ENCODE measurements around the gene ARHGAP20. TPM values are rescaled to one million over a fixed set of nuclear protein-coding genes. Genes with fewer than 3 reads are reported as not detected.

The ARHGAP20 gene
- total and polyA plus RNA-seq, 8 donors, result 0.80 to 33.9 (median 4.2) TPM; not detected in 1

DNA sequence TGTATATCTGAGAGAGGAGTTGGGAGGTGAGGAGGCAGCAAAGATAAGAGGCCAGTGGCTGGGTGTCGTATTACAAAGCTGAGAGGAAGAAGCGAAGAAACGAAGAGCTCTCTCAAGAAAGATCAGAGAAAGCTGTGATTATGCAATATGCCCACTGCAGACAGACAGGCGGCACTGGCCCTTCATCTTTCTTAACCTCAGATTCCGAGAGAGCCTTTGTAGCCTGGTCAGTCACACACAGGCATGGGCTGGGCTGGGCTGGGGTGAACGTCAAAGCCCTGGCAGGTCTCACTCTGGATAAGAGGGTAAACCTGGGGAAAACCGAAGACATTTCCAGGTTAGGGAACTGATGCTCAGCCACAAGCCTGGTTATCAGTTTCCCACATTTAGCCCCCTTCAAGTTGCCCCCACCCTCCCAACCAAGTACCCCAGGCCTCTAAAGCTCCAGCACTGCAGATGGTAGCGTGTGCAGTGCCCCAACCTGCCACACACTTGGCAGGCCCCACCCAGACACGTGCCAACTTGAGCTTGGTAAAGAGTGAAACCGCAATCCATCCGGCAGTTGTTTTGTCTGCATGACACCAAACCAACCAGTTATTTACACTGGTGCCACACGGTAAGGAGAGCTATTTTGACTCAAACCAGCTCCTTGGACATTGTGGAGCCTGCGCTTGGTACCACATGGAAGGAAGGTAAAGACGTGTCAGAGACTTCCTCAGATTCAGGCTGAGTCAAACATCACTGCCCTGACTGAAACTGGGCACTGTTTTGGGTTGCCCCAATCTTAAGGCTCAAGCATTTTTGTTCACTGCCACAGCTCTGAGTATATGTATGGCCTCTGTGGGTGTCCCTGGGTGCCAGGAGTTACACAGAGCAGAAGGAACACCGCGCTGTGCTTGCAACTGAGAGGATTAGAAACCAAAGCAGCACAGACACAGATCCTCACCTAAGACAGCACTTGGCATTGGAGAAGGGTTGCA, 146.6 kb downstream of the ARHGAP20 start:
- 34 to 58% (median 42%) methylated on average over 16 of the region's 16 CpGs for WGBS, 5 donors
- no peaks in the 10 kb centered on the region for H3K27me3 ChIP-seq
- no peaks in the 10 kb centered on the region for H3K36me3 ChIP-seq
- H3K27ac ChIP-seq, result no peak overlapping the region
- H3K4me1 ChIP-seq, result peaks cover 0 to 9% (median 0%) of the 10 kb centered on the region in 4 donors
- H3K9me3 ChIP-seq, result no peaks in the 10 kb centered on the region
- no peak for TF ChIP-seq EP300 (IDR thresholded peaks at IDR 0.05)
- no peak for TF ChIP-seq POLR2A (IDR thresholded peaks at IDR 0.05)
- TF ChIP-seq POLR2AphosphoS5 (IDR thresholded peaks at IDR 0.05), result no peak
- TF ChIP-seq, protein P1, sequence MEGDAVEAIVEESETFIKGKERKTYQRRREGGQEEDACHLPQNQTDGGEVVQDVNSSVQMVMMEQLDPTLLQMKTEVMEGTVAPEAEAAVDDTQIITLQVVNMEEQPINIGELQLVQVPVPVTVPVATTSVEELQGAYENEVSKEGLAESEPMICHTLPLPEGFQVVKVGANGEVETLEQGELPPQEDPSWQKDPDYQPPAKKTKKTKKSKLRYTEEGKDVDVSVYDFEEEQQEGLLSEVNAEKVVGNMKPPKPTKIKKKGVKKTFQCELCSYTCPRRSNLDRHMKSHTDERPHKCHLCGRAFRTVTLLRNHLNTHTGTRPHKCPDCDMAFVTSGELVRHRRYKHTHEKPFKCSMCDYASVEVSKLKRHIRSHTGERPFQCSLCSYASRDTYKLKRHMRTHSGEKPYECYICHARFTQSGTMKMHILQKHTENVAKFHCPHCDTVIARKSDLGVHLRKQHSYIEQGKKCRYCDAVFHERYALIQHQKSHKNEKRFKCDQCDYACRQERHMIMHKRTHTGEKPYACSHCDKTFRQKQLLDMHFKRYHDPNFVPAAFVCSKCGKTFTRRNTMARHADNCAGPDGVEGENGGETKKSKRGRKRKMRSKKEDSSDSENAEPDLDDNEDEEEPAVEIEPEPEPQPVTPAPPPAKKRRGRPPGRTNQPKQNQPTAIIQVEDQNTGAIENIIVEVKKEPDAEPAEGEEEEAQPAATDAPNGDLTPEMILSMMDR (IDR thresholded peaks at IDR 0.05), result no peak
- peak; percentile 37 to 64 for DNase-seq
- intact Hi-C loops (cut with DNase I; ENCODE audit: low total_unique reads), result no loop called here
- H3K4me3 ChIP-seq, result no peak overlapping the region

DNA sequence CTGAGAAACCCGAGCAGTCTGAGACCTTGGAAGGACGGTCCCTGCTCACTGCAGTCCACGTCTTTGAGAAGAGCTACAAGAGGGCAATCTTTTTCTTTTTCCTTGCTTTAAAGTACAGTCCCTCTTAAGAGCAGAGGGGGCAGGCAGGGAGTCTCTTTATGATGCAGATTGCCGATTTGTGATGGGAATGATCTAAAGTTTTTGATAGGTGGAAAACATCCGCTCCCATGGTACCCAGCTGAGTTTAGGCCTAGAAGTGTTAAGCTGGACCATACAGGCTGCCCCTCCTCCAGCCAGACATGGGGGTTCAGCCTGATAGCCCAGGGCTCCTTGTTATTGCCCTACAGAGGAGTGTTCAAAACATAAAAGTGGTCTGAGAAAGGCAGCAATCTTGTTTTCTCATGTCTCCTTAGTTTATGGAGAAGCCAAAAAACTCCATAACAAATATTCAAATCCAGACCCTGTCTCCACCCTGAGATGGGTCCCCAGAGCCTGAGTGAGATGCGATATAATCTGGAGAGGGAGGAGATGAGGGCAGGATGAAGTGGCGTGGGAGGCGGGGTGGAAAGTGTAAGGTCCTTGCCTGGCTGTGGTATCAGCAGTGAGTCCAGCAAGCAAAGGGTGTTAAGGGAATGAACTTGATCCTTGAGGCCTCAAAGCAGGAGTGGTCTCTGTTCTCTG, 147.4 kb downstream of the ARHGAP20 start:
- no peaks in the 10 kb centered on the region for H3K9me3 ChIP-seq
- intact Hi-C loops (cut with DNase I; ENCODE audit: low total_unique reads), result no loop called here
- TF ChIP-seq EP300 (IDR thresholded peaks at IDR 0.05), result no peak
- TF ChIP-seq, protein P1 (IDR thresholded peaks at IDR 0.05), result no peak
- TF ChIP-seq POLR2AphosphoS5 (IDR thresholded peaks at IDR 0.05), result no peak
- no peak for TF ChIP-seq POLR2A (IDR thresholded peaks at IDR 0.05)
- 75 to 89% (median 78%) methylated on average over 8 of the region's 8 CpGs for WGBS, 5 donors
- no peak overlapping the region for H3K27ac ChIP-seq
- no peak overlapping the region for H3K4me3 ChIP-seq
- H3K36me3 ChIP-seq, result no peaks in the 10 kb centered on the region
- DNase-seq, result no peak
- H3K4me1 ChIP-seq, result peaks cover 0 to 9% (median 0%) of the 10 kb centered on the region in 4 donors
- no peaks in the 10 kb centered on the region for H3K27me3 ChIP-seq

DNA sequence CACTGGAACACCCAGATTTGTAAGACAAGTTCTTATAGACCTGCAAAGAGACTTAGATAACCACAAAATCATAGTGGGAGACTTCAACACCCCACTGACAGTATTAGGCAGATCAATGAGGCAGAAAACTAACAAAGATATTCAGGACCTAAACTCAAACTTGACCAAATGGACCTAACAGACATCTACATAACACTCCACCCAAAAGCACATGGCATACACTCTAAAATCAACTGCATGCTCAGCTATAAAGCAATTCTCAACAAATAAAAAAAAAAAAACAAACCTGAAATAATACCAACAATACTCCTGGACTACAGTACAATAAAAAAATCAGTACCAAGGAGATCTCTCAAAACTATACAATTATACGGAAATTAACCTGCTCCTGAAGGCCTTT, 167.5 kb downstream of the ARHGAP20 start:
- Histone ChIP-seq H3K4me3 (no peak overlapping the region), H3K4me1 (no peaks in the 10 kb centered on the region), H3K9me3 (peaks cover 0 to 15% (median 3%) of the 10 kb centered on the region in 4 donors), H3K36me3 (no peaks in the 10 kb centered on the region), H3K27me3 (no peaks in the 10 kb centered on the region), H3K27ac (no peak overlapping the region)
- intact Hi-C loops (cut with DNase I; ENCODE audit: low total_unique reads), result no loop called here
- TF ChIP-seq, protein P1 (IDR thresholded peaks at IDR 0.05), result no peak
- TF ChIP-seq EP300 (IDR thresholded peaks at IDR 0.05) (no peak), POLR2A (IDR thresholded peaks at IDR 0.05) (no peak), POLR2AphosphoS5 (IDR thresholded peaks at IDR 0.05) (no peak)
- no peak for DNase-seq
- 82 to 96% (median 95%) methylated on average over 1 of the region's 1 CpG for WGBS, 5 donors

DNA sequence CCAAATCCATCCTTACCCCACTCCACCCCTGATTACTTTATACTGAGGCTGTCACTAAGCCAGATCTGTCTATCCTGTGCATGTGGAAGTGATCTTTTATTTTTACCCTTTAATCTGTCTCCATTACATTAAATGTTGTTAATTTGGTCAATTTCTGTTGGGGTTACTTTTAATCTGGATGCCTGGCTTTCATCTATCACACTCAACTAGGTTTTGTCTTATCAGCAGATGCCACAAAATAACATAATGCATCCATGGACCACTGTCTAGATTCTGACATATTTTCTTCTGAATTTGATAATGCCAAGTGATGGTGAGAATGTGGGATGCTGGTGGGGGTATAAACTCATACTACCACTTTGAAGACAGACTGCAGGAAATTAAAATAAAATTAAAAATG, 174.1 kb downstream of the ARHGAP20 start:
- no peak overlapping the region for H3K27ac ChIP-seq
- no peak for DNase-seq
- no peak for TF ChIP-seq EP300 (IDR thresholded peaks at IDR 0.05)
- no peak for TF ChIP-seq POLR2AphosphoS5 (IDR thresholded peaks at IDR 0.05)
- TF ChIP-seq, protein P1 (IDR thresholded peaks at IDR 0.05), result no peak
- TF ChIP-seq POLR2A (IDR thresholded peaks at IDR 0.05), result no peak
- H3K27me3 ChIP-seq, result no peaks in the 10 kb centered on the region
- H3K9me3 ChIP-seq, result no peaks in the 10 kb centered on the region
- intact Hi-C loops (cut with DNase I; ENCODE audit: low total_unique reads), result no loop called here
- no peaks in the 10 kb centered on the region for H3K4me1 ChIP-seq
- H3K4me3 ChIP-seq, result no peak overlapping the region
- H3K36me3 ChIP-seq, result no peaks in the 10 kb centered on the region

Data from stomach (tissue), 9 donors.